Liver (tissue), 9 donors: ENCODE results near the gene STX1A. TPM values are rescaled to one million over a fixed set of nuclear protein-coding genes. Genes with fewer than 3 reads are reported as not detected.

Source experiments
- DNase-seq: peaks from one replicate; pipeline ENCODE4 v3.0.0-alpha.2; 2017; ENCODE audit warnings: low spot score
- H3K27ac ChIP-seq, 2 donors: one replicate each; pipeline ENCODE4 v1.7.0; 2013; ENCODE audit warnings: inconsistent platforms in 2 of 2, low read length in 2 of 2, control low read depth in 1 of 2, low read depth in 1 of 2, mild to moderate bottlenecking in 1 of 2
- H3K27me3 ChIP-seq, 4 donors: one replicate each; pipeline versions ENCODE4 v1.6.1 to v1.7.0; 2013; ENCODE audit warnings: low read length in 3 of 4, inconsistent platforms in 1 of 4, mild to moderate bottlenecking in 1 of 4, moderate library complexity in 1 of 4; ENCODE audit not compliant: control insufficient read depth in 4 of 4, insufficient read depth in 4 of 4
- H3K36me3 ChIP-seq, 4 donors: one replicate each; pipeline versions ENCODE4 v1.6.1 to v1.7.0; 2013; ENCODE audit warnings: low read length in 3 of 4, mild to moderate bottlenecking in 3 of 4, low read depth in 1 of 4, moderate library complexity in 1 of 4; ENCODE audit not compliant: control insufficient read depth in 4 of 4, insufficient read depth in 3 of 4
- H3K4me1 ChIP-seq, 4 donors: one replicate each; pipeline versions ENCODE4 v1.6.1 to v1.7.0; 2013; ENCODE audit warnings: low read length in 3 of 4, mild to moderate bottlenecking in 3 of 4, moderate library complexity in 1 of 4; ENCODE audit not compliant: control insufficient read depth in 4 of 4, insufficient read depth in 4 of 4
- H3K4me3 ChIP-seq, 3 donors: one replicate each; pipeline versions ENCODE4 v1.6.1 to v1.7.0; 2013; ENCODE audit warnings: low read length in 3 of 3, control low read depth in 1 of 3, low read depth in 1 of 3, mild to moderate bottlenecking in 1 of 3
- H3K9ac ChIP-seq, 2 donors: one replicate each; pipeline ENCODE4 v1.7.0; 2013; ENCODE audit warnings: low read length in 2 of 2, mild to moderate bottlenecking in 2 of 2, moderate library complexity in 2 of 2, control low read depth in 1 of 2, low read depth in 1 of 2
- H3K9me3 ChIP-seq, 4 donors: one replicate each; pipeline versions ENCODE4 v1.6.1 to v1.7.0; 2013; ENCODE audit warnings: low read length in 3 of 4; ENCODE audit not compliant: control insufficient read depth in 4 of 4
- ATF3 ChIP-seq: IDR thresholded peaks from 2 replicates; pipeline ENCODE4 v1.6.1; 2016; ENCODE audit warnings: antibody characterized with exemption
- EGR1 ChIP-seq, 2 donors: IDR thresholded peaks; 2 replicates each; pipeline ENCODE4 v1.6.1; 2016 to 2018; ENCODE audit warnings: antibody characterized with exemption in 2 of 2, low read depth in 2 of 2
- FOXA1 ChIP-seq: IDR thresholded peaks from 2 replicates; pipeline ENCODE4 v1.6.1; 2016; ENCODE audit warnings: antibody characterized with exemption
- FOXA2 ChIP-seq: IDR thresholded peaks from 2 replicates; pipeline ENCODE4 v1.6.1; 2016; ENCODE audit warnings: antibody characterized with exemption
- GABPA ChIP-seq, 2 donors: IDR thresholded peaks in 1 of 2; conservative IDR thresholded peaks in 1 of 2; 2 replicates each; pipeline ENCODE4 v1.6.1; 2016; ENCODE audit warnings: antibody characterized with exemption in 2 of 2, mild to moderate bottlenecking in 1 of 2, moderate library complexity in 1 of 2
- HNF4A ChIP-seq, 2 donors: conservative IDR thresholded peaks; 2 replicates each; pipeline ENCODE4 v1.6.1; 2016; ENCODE audit warnings: antibody characterized with exemption in 2 of 2, mild to moderate bottlenecking in 2 of 2
- HNF4G ChIP-seq: IDR thresholded peaks from 2 replicates; pipeline ENCODE4 v1.6.1; 2016; ENCODE audit warnings: antibody characterized with exemption
- JUND ChIP-seq, 2 donors: IDR thresholded peaks; 2 replicates each; pipeline ENCODE4 v1.6.1; 2016; ENCODE audit warnings: antibody characterized with exemption in 2 of 2
- MAX ChIP-seq: IDR thresholded peaks from 2 replicates; pipeline ENCODE4 v1.6.1; 2016; ENCODE audit warnings: antibody characterized with exemption
- NR2F2 ChIP-seq: IDR thresholded peaks from 2 replicates; pipeline ENCODE4 v1.6.1; 2016; ENCODE audit warnings: antibody characterized with exemption
- RAD21 ChIP-seq, 2 donors: IDR thresholded peaks; 2 replicates each; pipeline ENCODE4 v1.6.1; 2016; ENCODE audit warnings: antibody characterized with exemption in 2 of 2, mild to moderate bottlenecking in 2 of 2
- REST ChIP-seq: IDR thresholded peaks from 2 replicates; pipeline ENCODE4 v1.6.1; 2016; ENCODE audit warnings: antibody characterized with exemption, mild to moderate bottlenecking
- RXRA ChIP-seq, 2 donors: IDR thresholded peaks; 2 replicates each; pipeline ENCODE4 v1.6.1; 2017 to 2018; ENCODE audit warnings: antibody characterized with exemption in 2 of 2, mild to moderate bottlenecking in 1 of 2
- SP1 ChIP-seq: IDR thresholded peaks from 2 replicates; pipeline ENCODE4 v1.6.1; 2018; ENCODE audit warnings: antibody characterized with exemption, mild to moderate bottlenecking
- TAF1 ChIP-seq: conservative IDR thresholded peaks from 2 replicates; pipeline ENCODE4 v1.6.1; 2016; ENCODE audit warnings: antibody characterized with exemption, mild to moderate bottlenecking
- YY1 ChIP-seq: IDR thresholded peaks from 2 replicates; pipeline ENCODE4 v1.6.1; 2016; ENCODE audit warnings: antibody characterized with exemption, mild to moderate bottlenecking
- ZBTB33 ChIP-seq: IDR thresholded peaks from 2 replicates; pipeline ENCODE4 v1.6.1; 2016; ENCODE audit warnings: antibody characterized with exemption
- WGBS: extraction: QIAGEN DNeasy Blood & Tissue Kit; methylation state at CpG from one replicate; pipeline ENCODE4 v1.1.7; 2013; 5-methylcytosine and 5-hydroxymethylcytosine counted together
- polyA plus RNA-seq, 2 donors: library from polyadenylated mRNA; stranded (reverse) in 1 of 2; unstranded in 1 of 2; fragments of 200-250 nt in 1 of 2; fragments of >200 nt in 1 of 2; fragmentation: Nextera tagmentation in 1 of 2; extraction: Ambion mirVana in 1 of 2; gene quantifications; one replicate each; pipeline versions ENCODE4 v1.2.1 to v1.2.3, GENCODE V29; 2013 to 2015
- total RNA-seq, 2 donors: library from RNA; depleted of rRNA; stranded (reverse); fragments of >200 nt; gene quantifications; one replicate each; pipeline ENCODE4 v1.2.3, GENCODE V29; 2014
- TF ChIP-seq, protein P1 (sequence below): fragments of 150-350 bp; IDR thresholded peaks from 2 replicates; pipeline ENCODE4 v1.5.1; 2017; ENCODE audit warnings: improper control_type of control experiment, low read depth, low read length; ENCODE audit not compliant: missing input control
- donor health status: healthy.
- donor health status: healthy.
- donor health status: healthy.
- donor health status: healthy.
- donor health status: healthy.

Gene STX1A
- total and polyA plus RNA-seq, 4 donors = 0.49 to 1.9 (median 1.1) TPM

GRCh38 chr7:73718438-73718881 lies 1.0 kb downstream of the STX1A start:
- Histone ChIP-seq H3K36me3 (no peaks in the 10 kb centered on the region), H3K4me3 (peak overlapping the region in 1 of 3 donors; percentile 90), H3K9ac (no peak overlapping the region), H3K4me1 (peaks cover 12 to 31% (median 20%) of the 10 kb centered on the region in 4 donors), H3K27ac (no peak overlapping the region), H3K27me3 (no peaks in the 10 kb centered on the region), H3K9me3 (no peaks in the 10 kb centered on the region)
- WGBS = 65% methylated on average over 9 of the region's 9 CpGs
- TF ChIP-seq EGR1 (IDR thresholded peaks at IDR 0.05; ENCODE audit: low read depth in 2 of 2) (no peak), ATF3 (no peak), HNF4A (conservative IDR thresholded peaks at IDR 0.05) (no peak), RXRA (IDR thresholded peaks at IDR 0.05) (no peak), FOXA1 (no peak), TAF1 (no peak), ZBTB33 (no peak), JUND (IDR thresholded peaks at IDR 0.05) (no peak), YY1 (no peak), HNF4G (no peak), REST (no peak), FOXA2 (no peak), GABPA (IDR thresholded peaks at IDR 0.05 in 1 of 2, conservative IDR thresholded peaks at IDR 0.05 in 1 of 2) (no peak), NR2F2 (no peak), MAX (no peak), SP1 (no peak), RAD21 (IDR thresholded peaks at IDR 0.05) (no peak)
- TF ChIP-seq, protein P1, sequence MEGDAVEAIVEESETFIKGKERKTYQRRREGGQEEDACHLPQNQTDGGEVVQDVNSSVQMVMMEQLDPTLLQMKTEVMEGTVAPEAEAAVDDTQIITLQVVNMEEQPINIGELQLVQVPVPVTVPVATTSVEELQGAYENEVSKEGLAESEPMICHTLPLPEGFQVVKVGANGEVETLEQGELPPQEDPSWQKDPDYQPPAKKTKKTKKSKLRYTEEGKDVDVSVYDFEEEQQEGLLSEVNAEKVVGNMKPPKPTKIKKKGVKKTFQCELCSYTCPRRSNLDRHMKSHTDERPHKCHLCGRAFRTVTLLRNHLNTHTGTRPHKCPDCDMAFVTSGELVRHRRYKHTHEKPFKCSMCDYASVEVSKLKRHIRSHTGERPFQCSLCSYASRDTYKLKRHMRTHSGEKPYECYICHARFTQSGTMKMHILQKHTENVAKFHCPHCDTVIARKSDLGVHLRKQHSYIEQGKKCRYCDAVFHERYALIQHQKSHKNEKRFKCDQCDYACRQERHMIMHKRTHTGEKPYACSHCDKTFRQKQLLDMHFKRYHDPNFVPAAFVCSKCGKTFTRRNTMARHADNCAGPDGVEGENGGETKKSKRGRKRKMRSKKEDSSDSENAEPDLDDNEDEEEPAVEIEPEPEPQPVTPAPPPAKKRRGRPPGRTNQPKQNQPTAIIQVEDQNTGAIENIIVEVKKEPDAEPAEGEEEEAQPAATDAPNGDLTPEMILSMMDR = no peak
- no peak for DNase-seq
